Muscle of leg (tissue), 11 donors: ENCODE measurements around the gene ZNF30. TPM values are rescaled to one million over a fixed set of nuclear protein-coding genes. Genes with fewer than 3 reads are reported as not detected.
"Not testable (repeated sequence)": the region's sequence is repeated elsewhere in the genome, so short reads cannot be mapped to it uniquely, and the experiment has no call there.

Experiments
- DNase-seq: peaks from one replicate; pipeline ENCODE4 v3.0.0; 2013
- H3K27ac ChIP-seq: one replicate; pipeline ENCODE4 v1.5.1; 2013; ENCODE audit warnings: mild to moderate bottlenecking, low read length, control low read depth
- H3K27me3 ChIP-seq: one replicate; pipeline ENCODE4 v1.6.1; 2013; ENCODE audit warnings: low read length; ENCODE audit not compliant: control insufficient read depth, insufficient read depth
- H3K36me3 ChIP-seq: one replicate; pipeline ENCODE4 v1.6.1; 2013; ENCODE audit warnings: low read length; ENCODE audit not compliant: control insufficient read depth, insufficient read depth
- H3K4me1 ChIP-seq: one replicate; pipeline ENCODE4 v1.6.1; 2013; ENCODE audit warnings: low read length; ENCODE audit not compliant: control insufficient read depth, insufficient read depth
- H3K4me3 ChIP-seq: one replicate; pipeline ENCODE4 v1.5.1; 2013; ENCODE audit warnings: low read length, control low read depth
- H3K9me3 ChIP-seq: replicated peaks from 2 replicates; pipeline ENCODE4 v1.6.1; 2013; ENCODE audit warnings: low read depth, low read length; ENCODE audit not compliant: control insufficient read depth
- WGBS: methylation state at CpG from one replicate; pipeline ENCODE4 v1.1.5; 2013; ENCODE audit warnings: missing lambda C conversion rate; ENCODE audit not compliant: insufficient coverage; 5-methylcytosine and 5-hydroxymethylcytosine counted together
- polyA plus RNA-seq, 8 donors: library from polyadenylated mRNA; unstranded; fragments of 120-200 nt; gene quantifications; one replicate each; pipeline versions ENCODE4 v1.2.1 to v1.2.3, GENCODE V29; 2013; ENCODE audit warnings: inconsistent platforms in 1 of 8, low replicate concordance in 1 of 8; ENCODE audit not compliant: insufficient read length in 8 of 8, insufficient read depth in 1 of 8
- total RNA-seq: library from RNA; stranded (reverse); fragments of 120-200 nt; gene quantifications from one replicate; pipeline ENCODE4 v1.2.4, GENCODE V29; 2013

Gene ZNF30
- total and polyA plus RNA-seq, 9 donors, result 2.8 to 4.9 (median 3.7) TPM

DNA sequence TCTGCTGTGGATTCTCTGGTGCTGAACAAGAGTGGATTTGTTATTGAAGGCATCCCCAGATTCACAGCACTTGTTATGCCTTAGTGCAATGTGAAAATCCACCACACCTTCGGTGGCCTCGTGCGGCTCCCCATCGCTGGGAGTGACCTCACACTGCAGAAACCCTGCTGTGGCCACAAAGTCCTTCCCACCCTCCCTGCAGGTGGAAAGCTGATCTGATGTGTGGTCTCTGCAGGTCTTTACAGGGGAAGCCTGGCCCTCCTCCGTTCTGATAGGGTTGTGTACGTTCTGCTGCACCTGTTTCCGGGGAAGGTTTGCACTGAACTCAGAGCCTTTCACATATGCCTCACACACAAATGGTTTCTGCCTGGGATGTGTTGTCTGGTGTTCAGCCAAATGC, 32.3 kb downstream of the ZNF30 start:
- Histone ChIP-seq H3K4me3 (no peak overlapping the region), H3K9me3 (peaks cover 58% of the 10 kb centered on the region), H3K36me3 (peaks cover 39% of the 10 kb centered on the region), H3K27me3 (no peaks in the 10 kb centered on the region), H3K27ac (no peak overlapping the region), H3K4me1 (peaks cover 8% of the 10 kb centered on the region)
- DNase-seq, result no peak
- no CpG with 5 or more reads among the region's 7 CpGs for WGBS

DNA sequence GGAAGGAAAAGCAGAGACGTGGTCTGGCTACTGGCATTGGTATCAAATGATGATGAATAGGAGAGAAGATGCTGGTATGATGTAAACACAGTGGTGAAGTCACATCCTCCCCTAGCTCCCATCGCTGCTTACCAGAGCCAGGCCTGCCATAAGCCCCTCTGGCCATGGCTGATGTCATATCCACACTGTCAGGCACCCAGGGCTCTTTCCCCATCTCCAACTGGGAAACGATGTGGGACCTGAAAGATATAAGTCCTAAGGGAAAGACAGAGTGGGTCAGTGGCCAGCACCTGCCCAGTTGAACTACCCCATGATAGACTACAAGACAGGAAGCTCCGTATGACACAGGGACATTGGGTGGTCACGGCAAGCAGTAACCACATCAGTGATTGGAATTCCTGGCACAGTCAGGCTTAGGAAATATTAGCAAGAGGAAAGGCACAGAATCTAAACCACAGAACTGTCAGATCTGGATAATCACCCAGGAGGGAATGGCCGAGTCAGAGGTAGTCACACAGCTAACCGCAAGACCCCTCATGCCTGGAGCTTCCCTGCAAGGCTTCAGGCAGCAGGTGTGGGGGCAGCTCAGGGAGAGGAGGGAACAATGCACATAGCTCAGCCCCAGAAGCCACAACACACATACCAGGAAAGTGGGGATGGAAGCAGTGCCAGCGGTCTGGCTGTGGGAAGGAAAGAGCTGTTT, 33.6 kb downstream of the ZNF30 start:
- Histone ChIP-seq H3K4me1 (peaks cover 10% of the 10 kb centered on the region), H3K27me3 (no peaks in the 10 kb centered on the region), H3K4me3 (no peak overlapping the region), H3K27ac (no peak overlapping the region), H3K9me3 (peaks cover 52% of the 10 kb centered on the region), H3K36me3 (peaks cover 39% of the 10 kb centered on the region)
- 96% methylated on average over 4 of the region's 8 CpGs for WGBS
- DNase-seq, result no peak

DNA sequence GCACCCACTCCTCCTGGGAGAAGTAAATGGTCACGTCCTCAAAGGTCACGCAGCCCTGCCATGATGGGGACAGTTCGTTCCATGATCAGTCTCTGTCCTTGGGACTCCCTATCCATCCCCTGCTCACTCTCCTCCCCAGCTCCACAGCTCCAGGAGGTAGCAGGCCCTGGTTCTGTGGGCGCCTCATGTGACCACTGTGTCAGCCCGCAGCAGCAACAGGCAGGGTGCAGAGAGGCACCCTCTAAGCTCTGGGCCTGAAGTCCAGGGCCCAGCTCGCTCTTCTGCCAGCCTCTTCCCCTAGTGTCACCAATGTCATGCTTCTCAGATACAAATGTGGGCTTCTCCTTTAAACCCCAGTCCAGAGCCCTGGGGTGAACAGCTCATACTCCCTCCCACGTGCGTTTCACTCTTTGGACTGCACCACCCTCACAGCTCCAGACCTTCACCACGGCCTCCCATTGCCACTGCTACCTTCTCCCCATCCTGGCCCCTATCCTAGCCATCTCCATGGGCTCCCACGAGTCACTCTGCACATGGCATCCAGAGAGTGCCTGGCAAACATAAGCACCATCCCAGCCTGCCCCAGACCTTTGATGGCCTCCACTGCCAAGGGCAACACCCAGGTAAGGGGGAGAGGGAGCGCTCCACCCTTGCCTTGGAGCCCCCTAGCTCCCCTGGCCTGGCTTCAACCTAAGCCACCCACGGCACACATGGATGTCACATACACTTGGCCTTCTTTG, 34.4 kb downstream of the ZNF30 start:
- peaks cover 39% of the 10 kb centered on the region for H3K36me3 ChIP-seq
- H3K4me3 ChIP-seq, result no peak overlapping the region
- H3K27ac ChIP-seq, result no peak overlapping the region
- DNase-seq, result no peak
- H3K4me1 ChIP-seq, result peaks cover 10% of the 10 kb centered on the region
- H3K9me3 ChIP-seq, result peaks cover 51% of the 10 kb centered on the region
- H3K27me3 ChIP-seq, result no peaks in the 10 kb centered on the region
- WGBS, result 96% methylated on average over 9 of the region's 12 CpGs

DNA sequence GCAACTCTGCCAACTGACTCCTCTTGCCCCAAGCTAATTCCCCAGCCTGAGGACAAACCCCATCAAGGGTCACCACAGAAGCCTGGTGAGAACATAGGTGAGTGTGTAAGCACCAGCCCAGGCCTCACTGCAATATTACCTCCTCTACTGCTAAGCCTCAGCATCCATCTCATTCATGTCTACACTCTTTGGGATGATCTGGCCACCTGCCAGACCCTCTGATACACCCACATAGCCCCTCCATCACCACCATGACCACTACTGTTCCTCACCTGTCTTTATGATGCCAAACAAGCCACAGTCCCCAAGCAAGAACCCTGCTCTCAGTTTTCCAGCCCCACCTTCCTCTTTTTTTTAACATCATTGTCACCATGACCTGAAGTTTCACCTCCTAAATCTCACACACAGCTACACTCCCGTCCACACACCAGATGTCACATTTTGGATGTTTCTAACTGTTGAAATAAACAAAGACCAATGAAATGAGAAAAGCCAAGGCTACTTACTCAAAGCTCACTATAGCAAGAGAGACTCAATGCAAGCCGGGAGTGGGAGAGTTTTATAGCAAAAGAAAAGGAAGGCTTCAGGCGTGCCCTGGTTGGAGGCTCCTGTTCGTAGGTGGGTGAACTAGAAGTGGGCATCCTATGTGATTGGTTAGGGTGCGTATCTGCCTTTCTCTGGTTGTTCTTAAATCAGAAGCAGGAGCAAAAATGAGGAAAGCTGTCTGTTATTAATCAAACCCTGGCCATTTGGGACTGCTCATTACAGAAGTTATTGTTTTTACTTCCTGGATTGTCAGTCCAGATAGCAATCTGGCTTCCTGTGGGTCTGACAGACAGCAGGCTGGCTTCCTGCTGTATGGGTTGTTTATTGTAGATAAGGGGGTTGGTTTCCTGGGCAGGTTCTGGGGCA, 35.3 kb downstream of the ZNF30 start:
- Histone ChIP-seq H3K4me3 (no peak overlapping the region), H3K27ac (peak overlapping the region; percentile 48), H3K36me3 (peaks cover 36% of the 10 kb centered on the region), H3K9me3 (peaks cover 45% of the 10 kb centered on the region), H3K4me1 (peaks cover 10% of the 10 kb centered on the region), H3K27me3 (no peaks in the 10 kb centered on the region)
- WGBS, result 64% methylated on average over 3 of the region's 5 CpGs
- DNase-seq, result peak; percentile 29

DNA sequence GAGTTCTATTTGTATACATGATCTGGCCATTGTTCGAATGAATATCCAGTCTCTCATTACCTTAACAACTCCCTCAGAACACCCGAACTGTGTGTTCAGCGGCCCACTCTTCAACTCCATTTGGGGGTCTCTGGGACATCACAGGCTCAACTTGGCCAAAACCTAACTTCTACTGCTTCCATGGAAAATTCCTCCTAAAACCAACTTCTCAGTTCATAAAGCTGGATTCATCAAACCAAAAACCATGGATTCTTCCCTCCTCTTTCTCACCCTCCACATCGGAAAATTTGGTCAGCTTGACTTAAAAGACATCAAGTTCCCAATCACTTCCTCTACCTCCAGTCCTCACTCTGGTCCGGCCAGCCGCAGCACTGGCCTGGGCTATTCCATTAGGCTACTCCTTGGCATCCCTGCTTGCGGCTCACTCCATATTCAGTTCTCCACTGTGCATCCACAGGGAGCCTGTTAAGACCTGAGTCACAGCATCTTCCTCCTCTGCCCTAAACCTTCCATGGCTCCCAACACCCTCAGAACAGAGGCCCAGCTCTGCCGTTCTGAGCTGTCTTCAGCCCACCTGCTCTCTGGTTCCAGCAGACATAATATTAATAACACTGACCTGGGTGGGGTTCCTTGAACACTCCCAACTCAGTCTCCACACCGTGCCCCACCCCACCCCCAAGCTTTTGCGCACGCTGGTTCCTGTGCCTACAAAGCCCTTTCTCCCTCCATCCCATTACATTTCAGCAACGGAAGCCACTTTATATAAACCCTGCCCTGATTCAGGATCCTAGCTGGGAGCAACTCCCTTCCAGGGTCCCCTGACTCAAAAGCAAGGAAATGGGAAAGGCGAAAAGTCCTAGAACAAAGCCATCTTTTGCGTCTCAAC, 36.2 kb downstream of the ZNF30 start:
- Histone ChIP-seq H3K9me3 (peaks cover 41% of the 10 kb centered on the region), H3K4me3 (peak overlapping the region; percentile 85), H3K27ac (peak overlapping the region; percentile 39), H3K36me3 (peaks cover 27% of the 10 kb centered on the region), H3K27me3 (no peaks in the 10 kb centered on the region), H3K4me1 (peaks cover 10% of the 10 kb centered on the region)
- DNase-seq, result no peak
- WGBS, result 35% methylated on average over 12 of the region's 14 CpGs

DNA sequence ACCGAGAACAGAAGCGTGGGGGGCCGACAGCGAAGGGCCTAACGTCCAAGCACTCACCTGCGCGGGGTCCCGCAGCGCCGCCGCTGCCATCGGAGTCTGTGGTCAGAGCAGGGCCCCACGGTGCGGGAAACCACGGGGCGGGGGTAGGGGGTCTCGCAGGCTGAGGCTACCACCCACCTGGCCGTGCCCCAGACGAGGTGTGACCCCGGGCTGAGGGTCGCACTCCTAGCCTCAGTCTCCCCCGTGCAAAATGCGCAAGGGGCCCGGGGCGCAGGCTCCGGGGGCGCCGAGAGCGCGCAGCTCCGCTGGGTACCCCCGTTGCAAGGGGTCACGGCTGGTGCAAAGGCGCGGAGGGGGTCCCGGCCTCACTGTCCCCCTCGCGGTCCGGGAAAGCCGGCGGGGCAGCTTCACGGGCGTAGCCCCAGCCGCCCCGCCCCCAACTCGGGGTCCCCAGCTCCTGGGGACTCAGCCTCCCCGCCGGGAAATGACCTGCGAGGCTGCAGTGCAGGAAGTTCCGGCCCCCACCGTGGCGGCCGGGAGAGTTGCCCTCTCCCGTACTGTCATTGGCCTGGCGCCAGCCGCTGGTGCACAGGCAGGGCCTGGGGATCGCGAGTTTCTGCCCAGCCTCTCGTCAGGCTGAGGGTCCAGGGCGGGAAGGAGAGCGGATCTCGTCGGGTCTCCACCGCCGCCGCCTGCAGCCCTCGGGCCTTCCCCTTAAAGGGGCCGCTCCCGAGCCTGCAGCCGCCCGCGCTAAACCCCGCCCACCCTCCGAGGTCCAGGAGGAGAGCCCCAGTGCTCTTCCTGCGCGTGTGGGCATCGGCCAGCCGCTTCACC, 37.1 kb downstream of the ZNF30 start, which contains the start of gene ZNF792:
TSS of gene ZNF792 (minus strand) at position 657 of the 834 bp plus-strand sequence. CDS start at position 90, 567 bp downstream.
- under 1% methylated on average over 73 of the region's 78 CpGs for WGBS
- H3K27ac ChIP-seq, result peak within 1 kb of the TSS; percentile 39
- H3K4me3 ChIP-seq, result peak within 1 kb of the TSS; percentile 85
- peaks cover 10% of the 10 kb centered on the region for H3K4me1 ChIP-seq
- H3K9me3 ChIP-seq, result peaks cover 33% of the 10 kb centered on the region
- peak; percentile 60 for DNase-seq
- peaks cover 18% of the 10 kb centered on the region for H3K36me3 ChIP-seq
- no peaks in the 10 kb centered on the region for H3K27me3 ChIP-seq

DNA sequence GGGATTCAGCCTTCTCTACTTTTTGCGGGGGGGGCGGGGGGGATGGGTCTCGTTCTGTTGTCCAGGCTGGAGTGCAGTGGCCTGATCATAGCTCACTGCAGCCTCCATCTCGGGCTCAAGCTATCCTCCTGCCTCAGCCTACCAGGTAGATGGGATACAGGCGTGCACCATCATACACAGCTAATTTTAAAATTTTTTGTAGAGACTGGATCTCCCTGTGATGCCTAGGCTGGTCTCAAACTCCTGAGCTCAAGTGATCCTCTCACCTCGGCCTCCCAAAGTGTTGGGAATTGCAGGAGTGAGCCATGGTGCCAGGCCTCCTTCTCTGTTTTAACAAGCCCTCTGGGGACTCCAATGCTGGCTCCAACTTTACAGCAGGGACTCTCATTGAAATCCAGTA, 37.9 kb downstream of the ZNF30 start:
- WGBS, result no CpG with 5 or more reads among the region's 6 CpGs
- Histone ChIP-seq H3K27ac (no peak overlapping the region), H3K36me3 (peaks cover 10% of the 10 kb centered on the region), H3K4me1 (peaks cover 10% of the 10 kb centered on the region), H3K27me3 (no peaks in the 10 kb centered on the region), H3K4me3 (no peak overlapping the region), H3K9me3 (peaks cover 25% of the 10 kb centered on the region)
- no peak for DNase-seq

DNA sequence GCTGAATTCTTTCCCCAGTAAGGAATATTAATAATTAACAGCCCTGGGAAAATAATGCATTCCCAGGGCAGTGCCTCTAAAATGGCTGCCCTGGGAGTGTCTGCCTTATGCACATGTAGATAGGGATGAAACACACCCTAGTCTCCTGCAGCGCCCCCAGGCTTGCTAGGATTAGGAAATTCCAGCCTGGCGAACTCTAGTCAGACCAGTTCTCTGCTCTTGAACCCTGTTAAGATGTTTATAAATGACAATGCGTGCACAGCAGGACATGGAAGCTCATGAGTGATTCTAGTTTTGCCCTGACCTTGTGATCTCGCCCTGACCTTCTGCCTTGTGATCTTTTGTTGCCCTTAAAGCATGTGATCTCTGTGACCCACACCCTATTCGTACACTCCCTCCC, 38.8 kb downstream of the ZNF30 start:
- not testable (repeated sequence) for H3K36me3 ChIP-seq, H3K27me3 ChIP-seq, H3K27ac ChIP-seq, DNase-seq, H3K4me3 ChIP-seq
- WGBS, result 43% methylated on average over 1 of the region's 5 CpGs
- H3K9me3 ChIP-seq, result peaks cover 17% of the 10 kb centered on the region
- peaks cover 10% of the 10 kb centered on the region for H3K4me1 ChIP-seq

DNA sequence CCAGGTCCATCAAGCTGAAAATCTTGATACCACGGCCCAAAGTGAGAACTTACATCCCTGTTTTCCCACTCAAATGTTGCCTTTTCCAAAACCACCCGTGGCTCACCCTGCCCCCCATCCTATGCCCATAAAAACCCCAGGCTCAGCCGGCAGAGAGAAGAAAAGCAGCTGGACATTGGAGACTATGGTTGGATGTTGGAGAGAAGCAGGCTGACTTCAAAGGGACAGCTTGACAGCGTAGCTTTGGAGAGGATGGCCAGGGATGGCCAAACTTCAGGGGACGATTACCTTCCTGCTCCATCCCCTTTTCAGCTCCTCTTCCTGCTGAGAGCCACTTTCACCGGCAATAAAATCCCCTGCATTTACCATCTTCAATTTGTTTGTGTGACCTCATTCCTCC, 40.8 kb downstream of the ZNF30 start:
- Histone ChIP-seq H3K4me1 (peaks cover 10% of the 10 kb centered on the region), H3K36me3 (no peaks in the 10 kb centered on the region), H3K27me3 (no peaks in the 10 kb centered on the region), H3K27ac (no peak overlapping the region), H3K9me3 (peaks cover 9% of the 10 kb centered on the region), H3K4me3 (no peak overlapping the region)
- no peak for DNase-seq
- WGBS, result 100% methylated on average over 1 of the region's 6 CpGs
